H7 (cell line): ENCODE results near the gene MT1B. TPM values are rescaled to one million over a fixed set of nuclear protein-coding genes. Genes with fewer than 3 reads are reported as not detected.
"Not testable (repeated sequence)": the region's sequence is repeated elsewhere in the genome, so short reads cannot be mapped to it uniquely, and the experiment has no call there.

Experiments
- DNase-seq: peaks from one replicate; pipeline ENCODE4 v3.0.0; 2012
- H3K27me3 ChIP-seq: 2 replicates; pipeline ENCODE4 v1.6.0; 2011; ENCODE audit warnings: mild to moderate bottlenecking, low read length; ENCODE audit not compliant: control insufficient read depth, insufficient read depth
- H3K36me3 ChIP-seq: replicated peaks from 2 replicates; pipeline ENCODE4 v1.5.1; 2011; ENCODE audit warnings: low read length; ENCODE audit not compliant: control insufficient read depth, insufficient read depth
- H3K4me3 ChIP-seq: 2 replicates; pipeline ENCODE4 v1.5.1; 2011; ENCODE audit warnings: low read depth, mild to moderate bottlenecking, control low read depth, low read length, moderate library complexity; ENCODE audit not compliant: insufficient read depth
- total RNA-seq: library from RNA; depleted of rRNA; stranded (reverse); fragments of >200 nt; shearing (Covaris generic); gene quantifications from 2 replicates; pipeline ENCODE4 v1.2.3, GENCODE V29; 2014

Gene MT1B
- total RNA-seq, 1 experiment from 2014 or later = not detected

DNA sequence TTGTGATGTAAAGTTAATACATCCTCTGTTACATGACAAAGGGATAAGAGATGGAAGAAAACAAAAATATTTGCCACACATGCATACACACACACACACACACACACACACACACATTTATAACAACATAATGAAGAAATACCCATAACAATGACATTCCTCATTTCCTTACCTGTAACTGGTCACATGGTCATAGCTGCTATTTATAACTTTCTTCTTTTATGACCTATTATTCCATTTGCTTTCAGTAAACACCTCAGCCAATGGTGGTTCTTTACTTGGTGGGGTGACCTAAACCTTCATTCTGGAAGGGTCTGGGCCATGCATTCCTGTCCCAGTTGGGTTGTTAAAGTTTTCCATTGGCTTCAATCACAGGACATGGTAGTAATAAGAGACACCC, 38.0 kb upstream of the MT1B start:
- DNase-seq = no peak
- H3K27me3 ChIP-seq = peaks cover 63% of the 10 kb centered on the region
- no peak overlapping the region for H3K4me3 ChIP-seq

GRCh38 chr16:56614549-56614991, 37.1 kb upstream of the MT1B start:
- H3K36me3 ChIP-seq = no peaks in the 10 kb centered on the region
- no peak for DNase-seq
- H3K4me3 ChIP-seq = no peak overlapping the region
- H3K27me3 ChIP-seq = peaks cover 63% of the 10 kb centered on the region

More for the DNA sequence above, 38.0 kb upstream of the MT1B start:
- H3K36me3 ChIP-seq = no peaks in the 10 kb centered on the region

- Histone ChIP-seq H3K4me3 (no peak overlapping the region), H3K27me3 (peaks cover 60% of the 10 kb centered on the region), H3K36me3 (no peaks in the 10 kb centered on the region)
- DNase-seq = no peak
These were observed 36.3 kb upstream of the MT1B start for GRCh38 chr16:56615353-56615752.

DNA sequence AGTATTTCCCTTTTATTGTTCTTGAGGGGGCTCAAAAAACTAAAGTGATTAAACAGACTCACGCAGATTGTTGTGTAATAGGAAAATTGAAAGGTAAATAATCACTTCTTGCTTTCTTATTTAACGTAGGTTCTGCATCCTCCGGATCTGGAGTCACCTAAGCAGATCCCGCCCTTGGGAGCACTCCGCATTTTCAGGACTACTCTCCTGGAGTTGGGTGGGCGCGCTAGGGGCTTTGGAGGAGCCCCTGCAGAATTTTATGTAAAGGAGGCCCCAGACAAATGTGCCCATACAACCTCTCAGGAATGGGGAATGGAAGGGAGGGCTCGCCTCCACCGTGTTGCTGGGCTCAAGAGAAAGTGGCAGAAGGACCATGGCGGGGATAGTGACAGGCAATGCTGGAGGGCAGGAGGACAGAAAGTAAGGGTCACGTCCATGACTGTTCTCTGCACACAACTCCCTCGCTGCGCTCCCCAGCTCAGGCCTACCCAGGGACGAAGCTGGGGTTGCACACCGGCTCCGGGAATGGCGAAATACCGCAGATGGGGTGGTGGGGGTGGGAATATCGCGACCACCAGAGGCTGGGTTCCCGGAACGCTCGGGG, 35.0 kb upstream of the MT1B start:
- Histone ChIP-seq H3K4me3 (peak overlapping the region; percentile 53), H3K27me3 (peaks cover 50% of the 10 kb centered on the region), H3K36me3 (no peaks in the 10 kb centered on the region)
- DNase-seq = no peak

- H3K27me3 ChIP-seq = peaks cover 50% of the 10 kb centered on the region
- peak overlapping the region; percentile 53 for H3K4me3 ChIP-seq
- DNase-seq = peak; percentile 74
- H3K36me3 ChIP-seq = no peaks in the 10 kb centered on the region
These were observed 34.2 kb upstream of the MT1B start for GRCh38 chr16:56617212-56618085.

GRCh38 chr16:56618138-56618537, 33.5 kb upstream of the MT1B start:
- H3K4me3 ChIP-seq = no peak overlapping the region
- no peak for DNase-seq
- H3K36me3 ChIP-seq = no peaks in the 10 kb centered on the region
- H3K27me3 ChIP-seq = peaks cover 54% of the 10 kb centered on the region

DNA sequence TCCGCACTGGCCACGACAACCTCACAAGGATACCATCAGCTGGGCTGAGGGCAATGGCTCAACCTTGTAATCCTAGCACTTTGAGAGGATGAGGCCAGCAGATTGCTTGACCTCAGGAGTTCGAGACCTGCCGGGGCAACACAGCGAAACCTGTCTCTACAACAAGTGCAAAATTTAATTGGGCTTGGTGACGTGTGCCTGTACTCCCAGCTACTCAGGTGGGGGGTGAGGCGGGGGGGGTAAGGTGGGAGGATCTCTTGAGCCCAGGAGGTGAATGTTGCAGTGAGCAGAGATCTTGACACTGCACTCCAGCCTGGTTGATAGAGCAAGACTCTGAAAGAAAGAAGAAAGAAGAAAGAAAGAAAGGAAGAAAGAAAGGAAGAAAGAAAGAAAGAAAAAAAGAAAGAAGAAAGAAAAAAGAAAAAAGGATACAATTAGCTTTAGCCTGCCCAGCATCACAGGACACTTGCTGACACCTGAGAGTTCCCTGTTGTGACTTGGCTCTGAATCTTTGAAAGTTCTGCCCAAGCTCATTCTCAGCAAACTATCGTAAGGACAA, 31.3 kb upstream of the MT1B start:
- H3K36me3 ChIP-seq = no peaks in the 10 kb centered on the region
- H3K27me3 ChIP-seq = peaks cover 67% of the 10 kb centered on the region
- no peak for DNase-seq
- no peak overlapping the region for H3K4me3 ChIP-seq

GRCh38 chr16:56621665-56622445, 29.8 kb upstream of the MT1B start:
- not testable (repeated sequence) for DNase-seq, H3K4me3 ChIP-seq, H3K36me3 ChIP-seq
- peaks cover 72% of the 10 kb centered on the region for H3K27me3 ChIP-seq

DNA sequence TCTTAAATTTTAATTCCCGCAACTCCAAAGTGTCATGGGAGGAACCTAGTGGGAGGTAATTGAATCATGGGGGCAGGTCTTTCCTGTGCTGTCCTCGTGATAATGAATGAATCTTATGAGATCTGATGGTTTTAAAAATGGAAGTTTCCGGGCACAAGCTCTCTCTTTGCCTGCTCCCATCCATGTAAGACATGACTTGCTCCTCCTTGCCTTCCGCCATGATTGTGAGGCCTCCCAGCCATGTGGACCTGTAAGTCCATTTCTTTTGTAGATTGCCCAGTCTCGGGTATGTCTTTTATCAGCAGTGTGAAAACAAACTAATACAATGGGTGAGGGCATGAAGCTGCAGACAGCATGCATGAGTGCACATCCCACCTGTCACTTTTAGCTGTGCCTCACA, 28.5 kb upstream of the MT1B start:
- peaks cover 67% of the 10 kb centered on the region for H3K27me3 ChIP-seq
- not testable (repeated sequence) for DNase-seq, H3K4me3 ChIP-seq, H3K36me3 ChIP-seq

- Histone ChIP-seq H3K4me3 (no peak overlapping the region), H3K27me3 (peaks cover 67% of the 10 kb centered on the region), H3K36me3 (no peaks in the 10 kb centered on the region)
- no peak for DNase-seq
These were observed 28.0 kb upstream of the MT1B start for GRCh38 chr16:56623637-56624036.

DNA sequence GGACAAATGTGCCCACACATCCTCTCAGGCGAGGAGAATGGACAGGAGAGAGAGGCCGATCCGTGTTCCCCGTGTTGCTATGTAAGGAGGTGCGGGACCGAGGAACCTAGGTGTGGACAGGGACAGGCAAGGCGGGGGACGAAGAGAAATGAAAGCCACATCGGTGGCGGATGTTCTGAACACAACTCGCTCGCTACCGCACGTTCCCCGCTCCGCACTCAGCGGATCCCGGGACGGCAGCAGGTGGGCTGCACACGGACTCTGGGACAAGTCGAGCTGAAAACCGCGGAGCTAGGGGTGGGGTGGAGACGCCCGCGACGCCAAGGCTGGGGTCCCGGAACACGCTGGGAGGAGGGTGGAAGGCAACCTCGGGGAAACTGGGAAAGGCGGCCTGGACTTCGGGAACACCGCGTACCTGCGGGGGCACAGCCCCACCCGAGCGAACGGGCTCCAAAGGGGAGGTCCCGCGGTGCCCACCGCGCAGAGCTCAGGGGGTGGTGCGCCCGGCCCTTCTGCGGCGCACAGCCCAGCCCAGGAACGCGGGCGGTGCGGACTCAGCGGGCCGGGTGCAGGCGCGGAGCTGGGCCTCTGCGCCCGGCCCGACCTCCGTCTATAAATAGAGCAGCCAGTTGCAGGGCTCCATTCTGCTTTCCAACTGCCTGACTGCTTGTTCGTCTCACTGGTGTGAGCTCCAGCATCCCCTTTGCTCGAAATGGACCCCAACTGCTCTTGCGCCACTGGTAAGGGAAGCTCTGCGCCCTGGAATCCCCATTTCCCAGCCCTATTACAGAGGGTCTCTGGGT, 26.3 kb upstream of the MT1B start, which contains the start of gene MT1E:
Gene MT1E, plus strand, starts transcription at position 642 of the 803 bp plus-strand sequence. Its CDS starts 71 bp downstream, at position 713.
- Histone ChIP-seq H3K36me3 (no peaks in the 10 kb centered on the region), H3K27me3 (peaks cover 70% of the 10 kb centered on the region), H3K4me3 (peak within 1 kb of the TSS; percentile 48)
- peak; percentile 85 for DNase-seq

- Histone ChIP-seq H3K27me3 (peaks cover 77% of the 10 kb centered on the region), H3K4me3 (peak overlapping the region; percentile 48), H3K36me3 (no peaks in the 10 kb centered on the region)
- DNase-seq = no peak
These were observed 25.6 kb upstream of the MT1B start for GRCh38 chr16:56625943-56626654.

GRCh38 chr16:56626685-56627084, 25.0 kb upstream of the MT1B start:
- no peak for DNase-seq
- Histone ChIP-seq H3K27me3 (peaks cover 83% of the 10 kb centered on the region), H3K36me3 (no peaks in the 10 kb centered on the region), H3K4me3 (no peak overlapping the region)
